GM19239 (cell line): ENCODE data around the gene SORL1-AS1.

Experiments used
- DNase-seq: peaks from one replicate; pipeline ENCODE4 v3.0.0; 2011; ENCODE audit warnings: low spot score; ENCODE audit not compliant: insufficient read length
- FAIRE-seq: peaks from 2 replicates; lab custom pipeline; 2011; peaks lifted over from hg19 to GRCh38; lab: Jason Lieb, UNC

The SORL1-AS1 gene

DNA sequence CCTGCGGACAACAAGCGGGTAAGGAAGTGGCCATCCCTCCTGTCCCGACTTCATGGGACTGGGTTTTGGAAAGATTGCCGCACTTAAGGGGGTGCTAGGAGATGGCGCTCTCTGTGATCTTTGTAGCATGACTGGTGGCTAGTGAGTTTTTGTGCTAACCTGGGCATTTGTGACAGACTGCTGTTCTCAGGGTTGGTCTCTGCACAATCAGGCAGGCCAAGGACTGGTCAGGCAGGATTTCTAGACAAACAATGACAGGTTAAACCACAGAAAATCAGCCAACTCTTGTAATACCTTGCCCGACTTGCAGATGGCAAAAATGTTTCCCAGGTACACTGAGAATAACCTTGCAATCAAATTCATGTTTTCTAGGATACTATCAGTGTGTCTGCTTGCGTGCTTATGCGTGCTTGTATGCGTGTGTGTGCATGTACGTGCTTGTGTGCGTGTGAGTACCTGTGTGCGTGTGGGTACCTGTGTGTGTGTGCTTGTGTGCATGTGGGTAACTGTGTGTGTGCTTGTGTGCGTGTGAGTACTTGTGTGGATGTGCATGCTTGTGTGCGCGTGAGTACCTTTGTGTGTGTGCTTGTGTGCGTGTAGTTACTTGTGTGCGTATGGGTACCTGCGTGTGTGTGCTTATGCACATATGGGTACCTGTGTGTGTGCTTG, 25.6 kb upstream of the SORL1-AS1 start:
- DNase-seq (no peak), FAIRE-seq (no peak)

DNA sequence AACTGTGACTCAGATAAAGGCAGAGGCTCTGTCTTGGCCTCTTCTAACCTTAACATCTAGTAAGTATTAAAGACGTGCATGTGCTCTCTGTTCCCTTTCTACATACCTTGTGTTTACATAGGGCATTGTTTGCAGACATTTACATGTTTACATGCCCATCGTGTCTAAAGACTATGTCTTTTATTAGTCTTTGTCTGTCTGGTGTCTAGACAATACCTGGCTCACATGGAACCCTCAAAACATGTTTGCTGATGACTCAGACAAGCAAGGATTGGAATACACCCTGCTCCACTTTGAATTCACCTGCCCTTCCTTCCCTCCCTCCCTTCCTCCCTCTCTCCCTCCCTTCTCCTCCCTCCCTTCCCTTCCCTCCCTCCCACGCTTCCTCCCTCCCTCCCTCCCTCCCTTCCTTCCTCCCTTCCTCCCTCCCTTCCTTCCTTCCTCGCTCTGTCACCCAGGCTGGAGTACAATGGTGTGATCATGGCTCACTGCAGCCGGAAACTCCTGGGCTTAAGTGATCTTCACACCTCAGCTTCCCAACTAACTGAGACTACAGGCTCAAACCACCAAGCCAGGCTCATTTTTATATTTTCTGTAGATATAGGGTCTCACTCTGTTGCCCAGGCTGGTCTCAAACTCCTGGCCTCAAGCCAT, 23.7 kb upstream of the SORL1-AS1 start:
- no peak for FAIRE-seq

DNA sequence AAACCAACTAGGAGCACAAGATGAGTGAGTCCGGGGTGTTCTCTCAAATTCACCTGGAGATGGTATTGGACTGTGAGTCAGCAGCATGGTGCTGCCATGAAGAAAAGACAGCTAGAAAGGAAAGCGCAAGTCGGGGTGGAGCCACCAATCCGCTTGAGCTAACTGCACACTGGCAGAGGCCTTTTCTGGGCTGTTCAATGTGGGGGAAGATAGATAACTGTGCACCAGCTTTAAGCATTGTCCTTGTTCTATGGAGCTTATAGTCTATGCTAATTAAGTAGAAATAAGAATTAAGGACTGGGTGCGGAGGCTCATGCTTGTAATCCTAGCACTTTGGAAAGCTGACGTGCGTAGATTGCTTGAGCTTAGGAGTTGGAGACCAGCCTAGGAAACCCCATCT, 21.9 kb upstream of the SORL1-AS1 start:
- no peak for DNase-seq
- no peak for FAIRE-seq

More for the DNA sequence above, 23.7 kb upstream of the SORL1-AS1 start:
- DNase-seq = no peak

DNA sequence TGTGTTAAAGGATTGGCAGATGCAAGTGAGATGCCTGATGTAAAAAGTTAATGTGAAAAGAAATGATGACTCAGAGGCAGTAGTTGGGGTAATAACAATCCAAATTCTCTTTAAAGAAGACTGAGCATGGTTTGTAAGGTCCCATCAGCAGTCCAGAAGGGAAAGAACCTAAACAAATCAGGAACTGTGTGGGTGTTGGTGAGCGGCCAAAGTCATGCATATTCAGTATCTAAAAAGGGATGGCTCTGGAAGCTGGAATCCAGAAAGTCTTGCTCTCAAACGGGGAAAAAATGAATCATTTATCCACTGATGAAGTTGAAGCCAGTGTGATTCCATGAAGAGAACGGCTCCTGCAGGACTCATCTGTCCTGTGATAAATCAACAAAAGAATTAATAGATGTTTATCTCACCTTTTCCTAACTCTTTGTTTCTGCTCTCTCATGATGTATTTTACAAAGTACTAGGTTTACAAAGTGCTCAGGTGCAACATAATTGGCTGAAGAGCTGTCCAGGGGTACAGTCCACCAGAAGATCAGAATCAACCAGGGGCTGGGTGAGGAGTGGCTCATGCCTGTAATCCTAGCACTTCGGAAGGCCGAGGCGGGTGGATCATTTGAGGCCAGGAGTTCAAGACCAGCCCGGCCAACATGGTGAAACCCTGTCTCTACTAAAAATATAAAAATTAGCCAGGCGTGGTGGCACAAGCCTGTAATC, 20.5 kb upstream of the SORL1-AS1 start:
- DNase-seq (no peak), FAIRE-seq (peak; percentile 82)

DNA sequence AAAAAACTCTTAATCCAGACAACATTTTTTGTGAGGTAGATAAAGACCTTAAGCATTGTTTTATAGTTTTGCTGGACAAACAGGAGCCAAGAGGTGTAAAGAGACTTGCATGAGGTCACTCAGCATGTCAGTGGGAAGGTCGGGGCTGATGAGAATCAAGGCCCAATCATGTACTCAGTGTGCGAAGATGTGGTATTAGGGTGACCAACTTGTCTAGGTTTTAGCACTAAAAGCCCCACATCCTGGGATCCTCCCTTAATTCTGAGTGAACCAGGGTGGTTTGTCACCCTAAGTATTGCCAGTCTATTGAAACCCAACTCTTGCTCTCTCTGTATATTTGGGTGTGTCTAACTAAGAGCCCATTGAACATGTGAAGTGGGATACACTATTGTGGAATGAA, 19.5 kb upstream of the SORL1-AS1 start:
- FAIRE-seq = peak; percentile 4
- no peak for DNase-seq

DNA sequence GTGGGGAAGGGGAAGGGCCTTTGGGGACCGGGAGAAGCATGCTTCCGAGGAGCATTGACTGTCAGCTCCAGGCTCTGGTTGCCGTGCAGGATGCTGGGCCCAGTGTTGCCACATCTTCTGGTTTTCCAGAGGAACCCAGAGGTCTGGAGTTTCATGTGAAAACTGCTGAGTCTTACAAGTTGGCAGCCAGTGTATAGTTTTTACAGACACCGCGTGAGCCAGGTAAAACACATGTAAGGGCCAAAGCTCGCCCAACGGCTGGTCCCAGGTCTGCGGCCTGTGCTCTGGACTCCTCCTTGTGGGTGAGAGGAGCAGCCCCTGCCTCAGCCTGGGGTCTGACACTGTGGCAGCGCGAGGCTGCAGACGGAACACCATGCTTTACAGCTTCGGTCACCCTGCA, 18.4 kb upstream of the SORL1-AS1 start:
- FAIRE-seq (no peak), DNase-seq (no peak)

DNA sequence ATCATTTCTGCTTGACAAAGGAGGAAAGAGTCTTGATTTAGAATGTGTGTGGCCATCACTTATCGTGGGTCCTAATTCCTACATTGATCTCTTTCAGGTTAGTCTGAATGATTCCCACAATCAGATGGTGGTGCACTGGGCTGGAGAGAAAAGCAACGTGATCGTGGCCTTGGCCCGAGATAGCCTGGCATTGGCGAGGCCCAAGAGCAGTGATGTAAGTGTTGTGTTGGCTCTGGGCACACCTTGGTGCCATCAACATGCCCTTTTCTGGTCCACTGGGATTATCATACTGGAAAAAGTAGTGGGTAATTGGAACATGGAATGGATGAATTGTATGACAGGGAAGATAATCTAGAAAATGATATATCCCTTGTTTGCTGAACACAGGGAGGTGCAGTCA, 17.1 kb upstream of the SORL1-AS1 start:
- DNase-seq (no peak), FAIRE-seq (no peak)

DNA sequence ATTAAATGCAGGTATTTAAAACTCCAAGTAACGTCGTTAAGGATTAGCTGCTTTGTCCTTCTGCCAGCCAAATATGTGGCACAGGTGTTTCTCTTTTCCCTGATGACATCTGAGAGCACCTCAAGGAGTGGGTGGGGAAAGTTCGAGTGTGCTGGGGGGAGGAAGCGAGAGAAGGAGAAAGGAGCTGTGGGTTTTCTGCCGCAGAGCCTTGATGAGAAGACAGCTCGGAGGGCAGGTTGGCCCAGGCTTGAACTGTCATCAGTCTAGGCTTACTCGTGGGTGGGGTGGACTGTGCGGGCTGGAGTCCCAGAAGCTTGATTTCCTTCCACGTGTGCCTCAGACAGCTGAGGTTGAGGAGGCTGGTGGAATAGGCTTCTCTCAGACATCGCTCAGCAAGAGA, 15.2 kb upstream of the SORL1-AS1 start:
- peak; percentile 100 for FAIRE-seq

DNA sequence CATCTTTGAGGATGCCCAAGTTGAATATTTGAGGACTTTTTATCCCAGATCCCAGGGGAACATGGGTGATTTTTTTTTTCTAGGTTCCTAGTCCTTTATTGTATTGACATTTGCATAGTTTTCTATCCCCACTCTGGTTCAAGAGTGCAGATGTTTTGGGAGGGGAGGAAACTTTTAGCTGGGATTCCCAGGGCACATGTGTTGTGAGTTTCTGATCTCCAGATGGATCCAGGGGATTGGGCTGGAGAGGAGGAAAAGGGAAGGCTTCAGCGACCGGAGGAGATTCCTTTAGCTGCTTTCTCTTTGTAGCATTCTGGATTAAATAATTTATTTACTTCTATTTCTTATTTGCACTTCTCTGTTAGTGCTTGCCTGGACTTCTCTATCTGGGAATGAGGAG, 14.7 kb upstream of the SORL1-AS1 start:
- DNase-seq = no peak
- FAIRE-seq = no peak

More for the DNA sequence above, 15.2 kb upstream of the SORL1-AS1 start:
- no peak for DNase-seq

DNA sequence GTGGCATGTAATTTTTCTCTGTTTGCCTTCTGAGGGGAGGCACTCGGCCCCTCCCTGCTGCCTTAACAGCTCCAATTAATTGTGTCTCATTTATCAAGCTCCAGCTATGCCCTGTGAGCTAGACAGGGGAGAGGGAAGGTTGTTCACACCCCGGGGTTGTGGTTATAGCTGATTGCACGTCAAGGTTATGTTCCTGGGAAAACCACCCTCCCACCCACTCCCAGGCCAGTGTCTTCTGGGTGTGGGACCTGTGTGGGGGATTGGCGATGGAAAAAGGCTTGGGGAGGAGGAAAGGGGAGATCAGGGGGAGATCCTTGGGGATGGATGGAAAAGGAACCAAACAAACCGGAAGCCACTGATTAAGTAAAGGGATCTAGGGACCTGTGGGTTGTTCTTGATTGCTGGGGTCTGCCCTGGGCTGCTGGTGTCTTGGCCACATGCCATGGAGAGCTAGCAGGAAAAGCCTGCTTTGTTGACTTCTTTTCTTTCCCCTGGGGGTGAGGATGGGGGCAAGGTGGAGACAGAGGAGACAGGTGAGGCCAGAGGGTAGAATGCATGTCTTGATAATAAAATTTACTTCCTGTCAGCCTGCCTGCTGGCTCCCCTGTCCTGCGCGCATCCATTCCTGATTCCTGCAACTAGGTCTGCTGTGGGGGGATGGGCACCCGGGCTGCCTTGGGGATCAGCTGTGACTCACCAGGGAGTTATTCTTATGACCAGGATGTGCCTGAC, 13.5 kb upstream of the SORL1-AS1 start:
- DNase-seq (no peak), FAIRE-seq (no peak)

DNA sequence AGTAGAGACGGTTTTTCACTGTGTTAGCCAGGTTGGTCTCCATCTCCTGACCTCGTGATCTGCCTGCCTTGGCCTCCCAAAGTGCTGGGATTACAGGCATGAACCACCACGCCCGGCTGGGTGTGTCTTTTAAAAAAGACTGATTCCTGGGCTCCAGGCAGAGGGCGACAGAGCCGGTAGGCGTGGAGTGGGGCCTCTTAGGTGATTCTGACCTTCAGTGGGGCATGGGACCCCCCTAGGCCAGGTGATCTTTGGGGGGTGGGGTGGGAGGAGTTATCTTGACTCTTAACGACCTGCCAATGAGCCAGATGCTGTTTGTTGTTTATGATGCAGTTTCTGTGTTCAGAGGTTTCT, 12.9 kb upstream of the SORL1-AS1 start:
- FAIRE-seq = no peak
- DNase-seq = no peak

DNA sequence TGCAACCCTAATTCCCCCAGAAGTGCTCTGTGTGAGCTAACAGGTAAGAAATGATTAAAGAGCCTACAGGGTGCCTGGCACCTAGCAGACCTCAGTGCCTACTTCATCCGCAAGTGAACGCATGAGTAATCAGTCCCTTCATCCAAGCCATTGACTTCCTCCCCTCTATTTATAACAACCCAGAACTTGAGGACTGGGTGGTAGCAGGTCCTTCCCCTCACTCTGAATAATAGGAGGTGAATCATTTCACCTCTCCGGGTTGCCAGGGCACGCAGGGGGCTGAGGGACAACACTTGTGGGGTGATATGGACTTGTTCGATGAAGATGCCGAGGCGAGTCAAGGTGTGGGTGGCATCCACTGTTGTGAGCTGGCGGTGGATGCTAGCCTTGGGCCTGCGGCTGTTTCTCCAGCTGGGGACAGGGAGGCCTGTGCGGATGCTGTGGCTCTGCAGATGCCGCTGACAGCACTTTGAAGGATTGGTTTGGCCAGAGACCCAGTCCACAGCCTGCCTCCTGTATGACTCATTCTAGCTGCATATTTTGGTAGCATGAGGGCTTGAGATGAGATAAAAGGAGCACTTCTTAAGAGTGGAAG, 11.7 kb upstream of the SORL1-AS1 start:
- FAIRE-seq (peak; percentile 95), DNase-seq (no peak)

DNA sequence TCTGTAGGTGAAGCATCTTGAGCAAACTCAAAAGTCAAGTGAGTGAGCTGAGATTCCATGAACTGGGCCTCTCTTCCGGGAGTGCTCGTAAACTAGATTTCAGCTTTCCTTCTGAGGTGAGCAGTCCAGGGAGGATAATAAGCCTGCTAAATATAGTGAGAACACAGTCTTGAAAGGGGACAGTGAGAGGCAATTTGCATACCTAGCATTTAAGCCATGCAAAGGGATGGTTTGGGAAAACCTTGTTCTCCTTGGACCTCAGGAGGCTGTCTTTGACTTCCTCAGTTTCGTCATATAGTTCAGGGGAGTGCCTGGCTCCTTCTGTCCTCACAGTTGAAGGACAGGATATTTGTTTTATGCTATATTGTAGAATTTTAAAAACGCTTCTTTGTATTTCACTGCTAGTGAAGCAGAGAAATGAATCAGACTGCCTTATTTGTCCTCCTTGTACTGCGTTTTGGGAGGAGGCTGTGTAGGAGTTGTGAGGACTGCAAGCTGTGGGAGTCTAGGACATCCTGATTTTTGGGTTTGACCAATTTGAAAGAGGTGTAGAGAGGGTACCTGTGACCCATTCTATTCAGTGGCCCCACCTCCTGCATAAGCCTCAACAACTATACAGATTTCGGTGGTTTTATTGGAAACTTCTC, 11.0 kb upstream of the SORL1-AS1 start:
- FAIRE-seq (peak; percentile 91), DNase-seq (no peak)

DNA sequence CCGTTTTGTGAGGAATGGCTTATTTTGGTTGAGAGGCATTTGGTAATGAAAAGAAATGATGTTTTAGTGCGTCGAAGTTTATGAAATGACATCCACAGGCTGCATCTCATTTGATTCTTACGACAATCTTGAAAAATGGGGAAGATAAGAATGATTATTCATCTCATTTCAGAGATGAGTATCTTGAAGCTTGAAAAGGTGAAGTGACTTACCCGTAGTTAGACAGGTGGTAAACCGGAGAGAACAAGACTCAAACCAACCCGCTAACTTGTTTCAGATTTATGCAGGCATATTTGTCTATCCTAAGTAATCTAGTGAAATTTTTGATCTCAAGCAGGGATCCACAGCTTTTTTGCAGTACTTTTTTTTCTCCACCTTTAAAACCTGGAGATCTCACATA, 9.1 kb upstream of the SORL1-AS1 start:
- FAIRE-seq (peak; percentile 92), DNase-seq (no peak)

DNA sequence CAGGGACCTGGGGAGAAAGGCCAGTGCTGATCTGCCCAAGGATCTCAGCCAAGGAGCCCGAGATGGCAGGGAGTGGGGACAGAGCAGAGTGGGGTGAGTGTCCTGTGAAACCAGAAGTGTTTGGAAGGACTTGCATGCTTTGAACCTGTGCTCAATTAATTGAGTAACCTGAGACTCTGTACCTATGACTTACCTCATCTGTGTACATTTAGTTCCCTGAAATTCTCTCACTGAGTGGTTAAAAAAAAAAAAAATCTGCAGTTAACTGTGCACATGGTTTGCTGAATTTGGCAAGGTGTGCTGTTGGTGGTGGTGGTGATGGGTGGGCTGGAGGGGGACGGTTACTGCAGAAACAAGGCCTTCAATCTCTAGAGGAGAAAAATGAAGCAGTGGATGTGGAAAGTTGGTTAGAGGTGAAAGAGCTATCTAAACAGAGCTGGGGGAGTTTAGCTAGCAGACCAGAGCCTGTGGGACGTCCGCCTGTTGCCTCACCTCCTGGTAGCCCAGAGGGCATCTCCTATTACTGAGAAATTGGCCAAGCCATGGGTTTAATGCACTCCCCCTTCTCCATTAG, 8.3 kb upstream of the SORL1-AS1 start:
- DNase-seq = no peak
- peak; percentile 4 for FAIRE-seq

DNA sequence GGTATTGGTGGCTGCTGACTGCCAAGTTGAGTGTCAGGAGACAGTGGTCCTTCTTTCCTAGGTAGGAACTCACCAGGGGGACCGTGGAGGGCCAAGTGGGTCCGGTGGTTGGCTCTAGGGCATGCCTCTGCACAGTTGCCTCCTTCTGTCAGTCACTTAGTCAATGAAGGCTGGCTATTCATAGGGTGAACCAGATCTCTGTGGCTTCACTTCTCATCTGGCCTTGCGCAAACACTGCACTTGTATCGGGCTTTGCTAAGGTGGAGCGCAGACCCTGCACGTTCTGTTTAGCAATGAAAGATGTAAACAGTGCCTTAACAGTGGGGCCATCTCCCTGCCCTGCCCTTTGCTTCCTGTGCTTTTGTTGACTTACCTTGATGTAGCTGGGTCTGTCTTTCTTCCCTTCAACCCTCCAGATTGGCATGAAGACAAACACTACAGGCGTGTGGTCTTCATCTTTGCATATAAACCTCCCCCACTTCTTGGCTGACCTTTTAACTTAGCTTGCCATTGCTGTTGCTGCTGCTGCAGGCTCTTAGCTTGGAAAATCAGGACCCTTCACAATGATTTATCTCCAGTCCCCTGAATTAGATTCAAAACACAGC, 6.7 kb upstream of the SORL1-AS1 start:
- FAIRE-seq = no peak
- no peak for DNase-seq

DNA sequence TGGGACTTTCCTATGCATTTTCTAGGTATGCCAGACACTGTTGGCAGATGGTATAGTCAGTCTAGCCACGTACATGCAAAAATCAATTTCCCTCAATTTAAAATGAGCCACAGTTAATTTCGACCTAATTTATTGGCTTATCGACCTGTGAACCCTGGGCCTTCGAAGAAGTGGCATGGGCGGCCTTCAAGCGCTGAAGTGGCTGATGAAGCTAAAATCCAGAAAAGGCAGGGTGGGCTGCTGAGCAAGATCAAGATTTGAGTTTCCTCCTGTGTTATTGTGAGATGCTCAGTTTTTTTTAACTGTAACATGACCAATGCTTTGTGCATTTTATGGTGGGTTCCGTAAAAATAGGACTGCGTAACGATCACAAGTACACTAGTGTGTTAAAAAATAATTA, 5.8 kb upstream of the SORL1-AS1 start:
- no peak for FAIRE-seq
- DNase-seq = no peak

DNA sequence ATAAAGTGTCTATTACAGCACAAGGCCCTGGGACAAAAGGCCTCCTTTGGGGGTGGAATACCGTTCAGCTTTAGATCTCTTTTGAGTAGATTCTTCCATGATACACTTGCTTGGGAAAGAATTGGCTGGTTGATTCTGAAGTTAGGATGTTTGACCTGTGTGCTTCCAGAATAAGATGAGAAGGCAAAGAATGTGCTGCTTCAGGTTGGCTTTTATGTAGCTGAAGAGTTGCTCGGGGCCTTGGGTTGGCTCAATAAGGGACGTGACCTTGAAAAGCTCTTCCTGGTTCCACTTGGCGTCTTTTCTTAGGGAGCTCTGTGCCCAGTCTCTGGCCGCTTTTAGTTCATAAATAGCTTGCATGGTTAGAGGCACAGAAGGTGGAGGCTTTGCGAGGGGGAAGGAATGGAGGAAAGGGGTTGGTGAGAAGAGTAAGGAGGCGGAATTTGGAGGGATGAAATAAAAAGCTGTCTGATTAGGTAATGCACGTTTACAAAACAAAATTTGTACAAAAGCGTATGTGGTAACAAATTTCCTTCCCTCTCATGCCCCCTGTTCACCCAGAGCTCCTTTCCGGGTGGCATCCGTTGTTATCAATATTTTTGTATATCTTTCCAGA, 4.2 kb upstream of the SORL1-AS1 start:
- FAIRE-seq (peak; percentile 33), DNase-seq (no peak)

DNA sequence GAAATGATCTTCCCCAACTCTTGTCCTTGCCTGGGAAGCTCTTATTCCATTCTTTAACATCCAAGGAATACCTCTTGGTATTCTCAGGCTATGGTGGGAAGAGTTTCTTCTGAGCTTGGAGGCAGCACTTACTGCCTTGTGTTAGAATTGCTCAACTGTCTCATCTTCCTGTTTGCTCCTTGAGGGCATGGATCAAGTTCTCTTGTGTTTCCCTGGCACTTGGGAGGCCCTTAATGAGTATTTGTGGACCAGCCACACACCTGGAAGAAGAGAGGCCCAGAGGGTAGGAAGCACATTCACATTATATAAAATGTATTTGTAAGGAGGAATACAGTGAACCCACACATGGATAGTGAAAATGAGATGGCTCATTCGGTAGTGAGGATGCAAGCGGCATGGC, 3.4 kb upstream of the SORL1-AS1 start:
- DNase-seq = no peak
- FAIRE-seq = no peak
